Bone marrow (tissue), 2 donors: ENCODE data around the gene TMEM89.

Experiments used
- DNase-seq, 2 donors: peaks; one replicate each; lab custom pipeline; 2025; lab: John Stamatoyannopoulos, UW

The TMEM89 gene

DNA sequence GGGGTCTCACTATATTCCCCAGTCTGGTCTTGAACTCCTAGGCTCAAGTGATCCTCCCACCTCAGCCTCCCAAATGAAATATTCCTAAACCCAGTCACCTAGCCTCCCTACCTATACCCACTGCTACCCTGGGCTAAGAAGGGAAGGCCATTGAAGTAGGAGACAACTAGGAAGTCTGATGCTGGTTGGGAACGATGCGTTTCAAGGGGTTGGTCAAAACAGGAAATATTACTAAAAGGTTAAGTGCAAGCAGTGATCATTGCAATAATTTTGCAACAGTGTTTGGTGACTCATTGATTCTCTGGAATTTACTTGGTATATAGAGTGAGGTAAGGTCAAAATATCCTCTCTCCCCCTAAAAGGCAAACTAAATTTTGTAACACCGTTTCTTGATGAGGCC is 7.5 kb downstream of the TMEM89 start:
- DNase-seq, result no peak

DNA sequence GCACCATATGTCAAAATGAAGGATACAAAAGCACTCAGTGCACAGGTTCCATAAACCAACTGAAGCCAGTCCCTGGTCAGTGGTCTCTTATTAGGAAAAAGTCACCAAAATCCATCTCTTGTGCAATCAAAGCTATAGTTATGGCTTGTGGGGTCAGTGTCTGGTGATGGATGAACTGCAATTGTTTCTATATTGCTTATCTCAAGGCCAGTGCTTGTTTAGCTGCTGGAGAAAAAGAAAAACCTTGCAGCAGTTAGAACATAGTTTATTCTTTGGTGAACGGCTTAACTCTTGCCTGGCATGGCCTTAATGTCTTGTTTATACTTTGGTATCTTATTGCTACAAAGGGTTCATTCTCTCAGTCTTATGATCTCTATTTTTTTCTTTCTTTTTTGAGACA is 9.3 kb downstream of the TMEM89 start:
- no peak for DNase-seq

DNA sequence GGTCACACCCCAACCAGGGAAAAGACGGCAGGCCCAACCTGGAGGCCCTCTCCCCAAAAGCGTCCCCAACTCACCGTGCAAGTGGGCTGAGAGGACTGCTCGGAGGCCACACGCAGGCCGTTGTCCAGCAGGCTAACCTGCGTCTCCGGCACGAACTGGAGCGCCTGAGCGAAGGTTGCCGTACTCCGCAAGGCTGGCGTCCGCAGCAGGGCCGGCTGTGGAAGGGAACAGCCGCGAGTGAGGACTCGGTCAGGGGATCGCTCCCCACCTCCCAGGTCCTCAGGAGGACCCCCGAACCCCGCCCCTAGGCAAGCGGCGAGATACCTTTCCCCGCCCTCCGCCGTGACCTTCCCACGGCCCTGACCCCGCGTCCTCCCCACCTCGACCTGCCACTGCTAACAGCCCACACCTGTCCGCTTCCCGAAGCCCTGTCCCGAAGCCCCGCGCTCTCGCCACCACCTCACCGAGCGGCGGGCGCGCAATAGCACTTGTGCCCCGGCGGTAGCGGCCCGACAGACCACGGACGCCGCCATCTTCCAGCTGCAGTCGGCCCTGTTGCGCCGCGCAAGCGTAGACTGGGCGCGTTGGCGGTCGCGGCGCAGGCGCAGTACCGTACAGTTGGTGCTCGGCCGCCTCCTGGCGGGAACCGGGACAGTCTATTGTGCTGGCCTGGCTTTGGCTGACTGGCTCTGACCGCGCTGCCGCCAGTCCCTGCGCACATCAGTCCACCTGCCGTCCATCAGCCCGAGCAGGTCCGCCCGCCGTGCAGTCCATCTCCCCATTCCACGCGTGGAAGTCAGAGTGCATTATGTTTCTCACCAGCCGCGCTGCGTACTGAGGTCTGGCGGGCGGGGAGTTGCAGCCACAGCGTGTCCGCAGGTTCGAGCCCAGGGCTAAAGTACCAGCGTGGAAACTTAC is 12.2 kb downstream of the TMEM89 start, which contains the start of gene UQCRC1:
Gene UQCRC1 (minus strand): TSS at position 559 of the 918 bp plus-strand sequence. CDS start 26 bp downstream, at position 533.
- DNase-seq, result peak; percentile 67 to 89

DNA sequence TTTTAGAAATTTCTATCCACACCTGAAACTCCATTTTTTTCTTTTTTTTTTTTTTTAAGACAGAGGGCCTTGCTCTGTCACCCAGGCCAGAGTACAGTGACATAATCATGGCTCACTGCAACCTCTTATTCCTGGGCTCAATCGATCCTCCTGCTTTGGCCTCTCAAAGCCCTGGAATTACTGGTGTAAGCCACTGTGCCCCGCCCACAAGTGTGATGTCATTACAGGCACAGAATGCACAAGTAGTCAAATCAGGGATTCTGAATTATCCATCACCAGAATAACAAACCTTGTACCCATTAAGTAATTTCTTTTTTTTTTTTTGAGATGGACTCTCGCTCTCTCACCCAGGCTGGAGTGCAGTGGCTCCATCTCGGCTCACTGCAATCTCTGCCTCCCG is 14.1 kb downstream of the TMEM89 start:
- no peak for DNase-seq

DNA sequence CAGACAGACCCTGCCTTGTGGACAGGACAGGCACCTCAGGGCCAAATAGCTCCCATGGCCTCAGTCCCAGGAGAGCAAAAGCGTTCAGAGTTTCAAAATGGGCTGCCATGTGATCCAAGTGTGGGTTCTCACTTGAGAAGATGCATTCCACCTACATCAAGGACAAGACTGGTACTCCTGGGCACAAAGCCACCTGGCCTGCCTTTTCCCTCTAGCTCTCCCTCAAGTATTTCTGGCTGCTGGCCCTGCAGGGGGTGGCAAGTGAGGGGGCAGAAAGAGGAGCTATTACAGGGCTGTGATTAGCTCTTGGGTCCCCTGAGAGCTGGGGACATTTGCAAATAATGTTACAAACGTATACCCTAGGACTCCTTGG is 20.0 kb downstream of the TMEM89 start:
- no peak for DNase-seq

DNA sequence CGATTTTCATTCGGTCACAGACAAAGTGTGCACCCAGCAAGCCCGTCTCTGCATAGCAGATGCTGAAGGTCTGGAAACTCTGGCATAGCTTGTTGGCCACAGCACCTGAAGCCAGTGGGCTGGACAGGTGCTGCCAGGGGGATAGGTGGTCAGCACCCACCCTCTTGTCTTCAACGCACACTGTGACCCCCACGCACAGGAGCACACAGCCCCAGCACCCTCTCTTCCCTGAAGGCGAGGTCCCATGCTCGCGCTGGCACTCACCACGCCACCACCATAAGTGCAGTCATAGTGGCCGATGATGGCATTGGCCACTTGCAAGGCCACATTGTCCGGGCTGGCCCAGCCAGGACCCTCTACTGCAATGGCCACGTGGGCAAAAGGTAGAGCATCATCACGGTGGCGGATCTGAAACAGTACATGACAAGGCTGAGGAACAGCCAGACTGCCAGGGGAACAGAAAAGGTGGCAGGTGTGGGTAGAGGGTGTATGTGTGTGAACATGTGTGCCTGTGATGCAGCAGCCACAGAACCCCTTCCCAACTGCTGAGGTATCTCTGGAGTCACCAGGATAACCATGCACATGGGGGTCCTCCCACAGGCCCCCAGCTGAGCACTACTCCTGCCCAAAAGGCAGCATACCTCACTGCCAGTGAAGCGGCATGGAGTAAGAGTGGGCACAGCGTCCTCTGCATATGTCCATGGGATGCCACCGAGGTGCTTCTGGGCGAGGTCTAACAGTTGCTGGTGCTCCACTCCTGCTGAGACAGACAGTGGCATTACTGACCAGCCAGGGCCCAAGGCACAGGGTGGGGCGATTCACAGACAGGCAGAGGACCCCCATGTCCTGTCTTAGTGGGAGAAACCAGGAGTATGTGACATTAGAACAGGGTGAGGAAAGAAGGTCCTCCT is 20.6 kb downstream of the TMEM89 start:
- DNase-seq, result no peak

DNA sequence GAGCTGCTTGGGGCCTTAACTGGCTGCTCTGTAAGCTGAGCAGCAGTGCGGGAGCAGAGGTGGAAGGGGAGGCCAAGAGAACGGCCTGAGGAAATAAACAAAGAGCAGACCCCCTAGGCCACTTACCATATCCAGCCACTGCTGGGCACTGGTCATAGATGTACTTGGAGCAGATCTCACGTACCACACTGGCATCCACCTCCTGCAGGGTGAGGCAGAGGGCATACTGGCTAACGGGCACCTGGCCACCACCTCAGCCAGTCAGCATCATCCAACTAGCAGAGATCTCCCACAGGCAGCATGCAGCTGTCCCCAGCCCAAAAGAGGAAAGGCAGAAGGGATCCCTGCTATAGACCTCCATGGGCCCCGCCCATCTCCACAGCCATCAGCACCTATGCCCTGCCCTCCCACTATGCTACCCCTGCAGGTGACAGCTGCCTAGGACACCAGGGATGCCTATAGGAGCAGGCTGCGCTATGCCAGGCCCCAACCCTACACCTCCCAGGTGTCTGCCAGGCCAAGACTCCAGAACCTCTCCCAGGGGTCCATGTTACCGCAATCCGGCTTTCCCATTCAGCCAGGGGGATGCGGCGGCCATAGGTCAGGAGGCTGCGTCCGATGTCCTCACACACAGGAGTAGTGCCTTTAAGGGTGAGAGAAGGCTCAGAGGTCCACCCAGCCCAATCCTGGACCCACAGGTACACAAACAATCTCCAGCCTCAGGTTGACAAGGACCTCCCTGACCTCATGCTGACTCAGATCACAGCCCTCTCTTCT is 21.9 kb downstream of the TMEM89 start:
- no peak for DNase-seq

DNA sequence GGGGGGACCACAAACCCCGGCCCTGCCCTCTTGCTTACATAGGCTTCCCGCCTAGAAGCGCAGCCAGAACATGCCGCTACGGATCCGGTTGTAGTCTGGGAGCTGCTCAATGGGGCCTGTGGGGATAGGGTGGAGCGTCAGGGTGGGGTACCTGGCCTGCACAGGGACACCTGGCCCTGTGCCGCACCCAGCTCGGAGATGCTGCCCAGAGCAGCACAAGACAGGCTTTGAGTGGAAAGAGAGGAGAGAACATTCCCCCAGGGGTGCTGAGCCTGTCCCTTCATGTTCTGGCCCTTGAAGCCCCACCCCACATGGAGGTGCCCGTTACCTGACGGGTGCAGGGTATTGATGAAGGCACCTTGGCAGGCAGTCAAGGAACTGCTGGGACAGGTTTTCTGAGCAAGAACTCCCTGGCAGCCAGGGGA is 22.5 kb downstream of the TMEM89 start:
- no peak for DNase-seq

DNA sequence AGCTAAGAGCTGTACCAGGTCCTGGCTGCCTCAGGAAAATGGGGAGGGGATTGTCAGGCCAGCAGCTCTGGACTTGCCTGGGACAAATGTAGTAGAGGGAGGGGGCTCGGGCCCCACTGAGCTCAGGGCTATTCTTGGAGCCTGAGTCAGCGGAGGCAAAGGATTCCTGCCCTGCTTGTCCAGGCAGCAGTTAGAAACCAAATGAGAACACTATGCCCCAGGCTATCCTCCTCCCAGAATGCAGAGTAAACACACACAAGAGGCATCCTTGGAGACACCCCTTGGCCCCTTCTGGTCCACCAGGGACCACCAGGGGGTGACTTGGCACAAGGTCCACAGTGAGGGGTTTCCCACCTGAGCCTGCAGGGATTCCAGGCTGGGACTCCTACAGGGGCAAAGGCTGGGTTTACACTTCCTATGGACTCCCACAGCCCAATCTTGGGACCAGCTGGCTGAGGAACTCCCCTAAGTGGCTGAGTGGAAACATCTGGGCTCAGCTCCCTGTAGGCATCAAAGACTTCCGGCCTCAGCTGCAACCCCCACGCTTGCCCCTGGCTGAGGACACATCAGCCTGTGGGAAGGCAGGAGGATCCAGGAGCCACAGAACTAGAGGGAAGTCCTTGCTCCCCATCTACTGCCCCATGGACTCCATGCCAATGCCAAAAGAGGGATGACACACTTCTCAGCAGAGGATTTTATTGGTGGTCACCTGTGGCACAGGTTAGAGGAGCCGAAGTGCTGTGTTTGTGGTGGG is 23.1 kb downstream of the TMEM89 start:
- no peak for DNase-seq

DNA sequence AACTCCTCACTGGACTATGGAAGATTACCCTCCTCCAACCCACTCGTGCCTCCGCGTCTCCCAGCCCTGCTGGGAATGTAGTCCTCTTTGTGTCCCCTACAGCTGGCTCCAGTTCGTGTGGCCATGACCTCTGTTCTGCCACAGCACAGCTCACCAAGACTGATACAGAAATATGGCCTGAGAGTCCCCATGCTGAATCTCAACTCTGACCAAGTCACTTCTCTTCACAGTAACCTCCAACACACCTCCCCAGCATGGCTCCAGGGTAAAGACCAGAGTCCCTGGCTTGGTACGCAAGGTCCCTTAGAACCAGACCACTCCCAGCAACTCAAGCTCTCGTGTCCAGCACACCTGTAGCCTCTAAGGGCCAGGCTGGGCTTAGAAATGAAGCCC is 24.2 kb downstream of the TMEM89 start:
- no peak for DNase-seq

DNA sequence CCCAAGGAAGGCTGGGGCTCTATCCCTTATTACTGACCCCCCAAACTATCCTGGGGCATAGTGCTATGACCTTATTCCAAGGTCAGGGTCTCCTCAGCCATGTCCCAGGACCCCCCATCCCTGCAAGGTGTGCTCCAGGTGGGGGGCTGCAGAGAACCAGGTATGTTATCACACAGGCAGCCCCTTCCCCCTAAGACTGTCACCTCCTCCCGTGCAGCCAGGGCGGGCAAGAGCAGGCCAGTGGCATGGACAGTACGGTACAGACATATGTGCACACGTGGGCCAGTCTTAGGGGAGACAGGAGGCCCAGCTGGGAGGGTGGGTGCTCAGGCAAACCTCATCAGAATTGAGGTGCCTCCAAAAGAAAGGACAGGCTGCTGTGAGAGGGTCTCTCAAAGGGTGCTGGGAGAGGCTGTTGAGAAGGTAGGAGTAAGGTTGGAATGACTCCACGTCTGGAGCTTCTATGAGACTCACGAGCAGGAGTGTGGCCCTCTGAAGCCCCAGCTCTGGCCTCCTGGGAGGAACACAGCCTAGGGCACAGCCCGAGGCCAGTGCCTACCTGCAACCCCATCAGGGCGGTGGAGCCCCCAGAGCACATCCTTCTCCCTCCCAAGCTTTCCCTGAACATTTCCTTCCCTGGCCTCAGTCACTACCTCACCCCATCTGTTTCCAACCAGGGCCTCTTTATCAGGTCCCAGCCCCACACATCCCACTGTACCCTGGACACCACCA is 24.7 kb downstream of the TMEM89 start:
- no peak for DNase-seq

DNA sequence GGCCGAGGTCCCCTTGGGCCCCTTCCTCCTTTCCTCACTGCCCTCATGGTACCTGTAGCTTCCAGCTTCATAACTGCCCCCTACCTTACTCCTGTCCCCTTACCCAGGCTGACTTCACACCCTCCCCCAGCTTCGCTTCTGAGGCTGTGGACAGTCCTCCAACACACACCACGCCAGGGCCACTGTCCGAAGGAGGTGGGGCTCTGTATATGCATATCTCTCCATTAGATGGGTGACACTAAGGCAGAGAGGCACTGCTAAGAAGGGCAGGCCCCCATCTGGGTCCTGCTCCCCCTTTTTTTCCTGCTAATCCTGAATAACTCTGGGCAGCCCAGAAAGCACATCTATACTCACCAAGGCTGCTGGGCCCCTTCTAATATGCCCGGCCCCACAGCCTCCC is 25.4 kb downstream of the TMEM89 start:
- no peak for DNase-seq

DNA sequence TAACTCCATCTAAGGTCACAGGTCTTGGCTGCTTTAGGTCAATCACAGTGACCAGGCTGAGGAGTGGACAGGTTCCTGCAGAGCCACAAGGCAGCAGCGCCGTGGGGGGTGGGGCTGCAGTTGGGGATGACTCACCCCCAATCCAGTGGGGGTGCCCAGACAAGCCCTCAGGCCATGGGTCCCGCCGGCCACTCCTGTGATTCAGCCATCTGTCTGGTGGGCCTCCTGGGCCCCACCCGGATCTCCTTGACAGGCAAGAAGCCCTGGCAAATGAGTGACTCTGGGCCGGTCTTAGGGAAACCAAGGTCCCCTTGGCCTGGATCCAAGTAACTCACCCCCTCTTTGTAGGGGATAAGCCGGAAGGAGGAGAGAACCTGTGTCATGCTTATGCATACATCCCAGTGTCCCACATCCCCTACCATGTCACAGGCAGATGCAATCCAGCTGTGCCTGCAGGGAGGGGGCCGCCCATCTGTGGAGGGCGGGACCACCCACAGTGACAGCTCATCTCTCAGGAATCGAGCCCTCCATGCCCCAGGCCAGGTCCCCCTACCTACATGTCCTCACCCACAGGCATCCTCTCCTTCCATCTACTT is 25.9 kb downstream of the TMEM89 start:
- DNase-seq, result peak in 1 of 2 donors; percentile 16

DNA sequence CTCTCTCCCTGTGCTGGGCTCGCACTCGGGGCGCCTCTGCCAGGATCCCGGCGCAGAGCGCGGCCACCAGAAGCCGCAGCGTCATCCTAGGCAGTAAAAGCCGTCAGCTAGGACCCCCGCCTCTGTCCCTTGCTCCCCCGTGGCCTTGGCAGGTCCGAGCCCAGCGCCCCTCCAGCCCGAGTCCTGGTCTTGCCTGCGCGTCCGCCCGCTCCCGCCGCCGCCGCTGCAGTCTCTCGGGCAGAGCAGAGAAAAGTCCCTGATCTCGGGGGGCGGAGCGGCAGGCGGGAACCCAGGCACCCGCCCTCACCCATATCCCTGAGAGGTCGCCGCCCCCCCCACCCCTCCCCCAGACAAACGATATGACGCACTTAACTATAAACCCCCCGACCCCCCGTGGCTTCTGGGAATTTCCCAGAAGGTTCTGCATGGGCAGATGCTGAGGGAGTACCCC is 26.5 kb downstream of the TMEM89 start, which contains the start of gene COL7A1:
Gene COL7A1 (minus strand): TSS at position 255 of the 451 bp plus-strand sequence. CDS start 170 bp downstream, at position 85.
- no peak for DNase-seq

DNA sequence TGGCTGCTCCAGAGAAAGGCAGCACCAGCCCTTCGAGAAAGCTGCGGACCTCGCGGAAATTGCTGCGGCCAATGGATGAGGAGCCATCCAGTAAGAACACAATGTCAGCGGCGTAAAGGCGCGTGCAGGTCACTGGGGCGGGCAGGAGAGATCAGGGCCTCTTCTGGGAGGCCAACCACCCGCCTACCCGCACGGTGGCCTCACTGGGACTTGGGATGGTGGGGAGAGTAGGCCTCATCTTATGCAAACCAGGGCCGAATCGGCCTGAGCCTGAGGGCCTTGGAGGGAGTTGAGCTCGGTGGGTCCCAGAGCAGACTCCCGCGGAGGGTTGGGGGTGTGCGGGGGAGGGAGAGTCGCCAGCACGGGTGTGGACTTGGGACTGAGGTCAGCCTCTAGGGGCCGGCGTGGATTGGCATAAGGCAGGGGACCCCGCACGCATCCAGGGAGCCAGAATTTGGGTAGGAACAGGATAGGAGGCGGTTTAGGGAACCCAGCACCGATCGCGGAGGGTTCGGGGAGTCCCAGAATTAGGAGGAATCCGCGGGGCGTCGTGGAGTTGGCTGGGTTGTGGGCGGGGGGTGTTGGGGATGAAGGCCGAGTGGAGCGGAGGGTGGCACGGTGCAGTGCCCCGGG is 27.0 kb downstream of the TMEM89 start:
- no peak for DNase-seq

DNA sequence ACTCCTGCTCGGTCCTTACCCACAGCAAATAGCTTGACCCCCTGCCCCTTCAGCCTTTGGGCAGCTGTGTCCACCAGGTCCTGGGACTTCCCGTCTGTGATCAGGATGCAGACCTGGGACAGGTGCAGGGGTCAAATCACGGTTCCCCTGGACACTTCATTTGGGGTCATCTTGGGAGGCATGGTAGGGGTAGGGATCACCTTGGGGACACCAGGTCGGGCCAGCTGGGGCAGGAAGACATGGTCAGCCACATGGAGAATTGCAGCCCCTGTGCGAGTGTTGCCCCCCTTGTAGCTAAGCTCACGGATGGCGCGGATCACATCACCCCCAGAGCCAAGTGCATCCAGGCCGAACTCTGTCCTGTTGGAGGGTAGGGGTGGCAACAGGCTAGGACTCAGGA is 28.2 kb downstream of the TMEM89 start:
- no peak for DNase-seq

DNA sequence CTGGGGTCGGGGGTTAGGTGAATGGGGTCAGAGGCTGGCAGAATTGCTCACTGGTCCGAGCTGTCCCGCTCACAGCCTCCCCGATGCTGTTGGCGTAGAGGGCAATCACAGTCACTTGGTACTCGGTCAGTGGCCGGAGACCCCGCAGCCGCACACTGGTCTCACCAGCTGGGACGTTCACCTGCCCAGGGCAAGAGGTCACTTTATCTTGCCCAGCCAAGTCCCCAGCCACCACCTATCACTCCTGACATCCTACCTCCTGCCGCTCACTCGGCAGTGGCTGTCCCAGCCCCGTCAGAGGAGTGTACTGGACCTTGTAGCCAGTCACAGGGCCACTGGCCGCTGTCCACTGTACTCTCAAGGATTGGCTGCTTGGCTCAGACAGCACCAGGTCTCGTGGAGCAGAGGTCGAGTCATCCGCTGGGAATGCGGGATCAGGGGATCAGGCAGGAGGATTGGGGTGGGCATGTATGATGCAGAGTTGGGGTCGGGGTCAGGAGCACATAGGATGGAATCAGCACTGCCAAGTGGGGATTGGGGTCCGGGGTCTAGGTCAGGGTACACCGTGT is 29.0 kb downstream of the TMEM89 start:
- DNase-seq, result no peak

DNA sequence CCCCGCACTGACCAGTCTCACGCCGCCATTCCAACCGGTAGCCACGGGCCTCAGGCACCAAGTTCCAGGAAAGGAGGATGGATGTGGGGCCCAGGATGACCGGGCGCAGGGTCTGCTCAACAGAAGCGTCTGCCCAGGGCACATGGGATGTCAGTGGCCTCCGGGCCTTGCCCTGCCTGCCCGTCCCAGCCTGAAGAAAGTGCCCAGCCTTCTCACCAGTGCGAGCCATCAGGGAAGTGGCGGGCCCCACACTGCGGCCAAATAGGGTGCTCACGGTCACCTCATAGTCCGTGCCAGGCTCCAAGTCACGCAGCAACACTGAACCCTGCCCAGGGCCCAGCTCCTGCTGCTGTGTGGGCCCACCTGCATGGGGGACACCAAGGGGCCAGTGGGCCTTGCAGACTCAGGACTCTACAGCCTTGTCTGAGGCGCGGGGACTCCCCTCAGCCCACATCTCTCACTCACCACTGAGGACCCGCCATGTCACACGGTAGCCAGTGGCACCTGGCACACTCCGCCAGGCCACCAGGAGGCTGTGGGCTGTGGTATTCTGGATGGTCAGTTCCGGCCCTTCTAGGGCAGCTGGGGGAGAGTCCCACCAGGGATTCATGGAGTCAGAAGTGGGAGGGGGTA is 29.6 kb downstream of the TMEM89 start:
- DNase-seq, result no peak

DNA sequence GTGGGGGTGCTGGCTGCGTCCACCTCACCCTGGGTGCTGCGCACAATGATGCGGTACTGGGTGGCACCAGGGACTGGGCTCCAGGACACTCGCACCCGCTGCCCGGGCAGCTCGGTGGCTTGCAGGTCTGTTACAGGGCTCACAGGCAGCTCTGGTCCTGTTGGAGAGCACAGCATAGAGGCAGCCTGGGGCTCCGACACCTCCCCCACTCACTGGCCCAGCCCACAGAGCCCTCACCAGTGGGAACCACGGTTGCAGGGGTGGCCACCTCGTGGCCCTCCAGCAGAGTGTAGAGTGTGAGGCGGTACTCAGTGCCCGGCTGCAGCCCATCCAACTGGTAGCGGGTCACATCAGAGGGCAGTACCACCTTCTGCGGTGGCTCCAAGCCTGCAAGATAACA is 30.1 kb downstream of the TMEM89 start:
- no peak for DNase-seq
